Measurements from ENCODE around the gene WASF3. TPM values are rescaled to one million over a fixed set of nuclear protein-coding genes. Genes with fewer than 3 reads are reported as not detected.

The WASF3 gene
- total and polyA plus RNA-seq, 2 donors from 2014 or later = 3.7 to 18.5 TPM

DNA sequence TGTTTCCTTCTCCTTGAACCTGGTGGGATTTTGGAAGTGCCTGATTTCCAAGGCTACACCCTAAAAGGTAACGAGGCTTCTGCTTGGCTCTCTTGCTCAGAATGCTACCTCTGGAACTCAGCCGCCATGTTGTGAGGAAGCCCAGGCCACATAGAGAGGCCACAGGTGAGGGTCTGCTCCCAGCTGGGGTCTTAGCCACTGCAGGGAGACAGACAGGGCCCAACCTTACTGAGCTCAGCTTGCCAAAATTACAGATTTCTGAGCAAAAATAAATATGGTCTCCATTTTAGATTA, 141.7 kb downstream of the WASF3 start:
- DNase-seq = no peak
- no peaks in the 10 kb centered on the region for H3K27me3 ChIP-seq (ENCODE audit: control insufficient read depth, insufficient read depth, low read length)

DNA sequence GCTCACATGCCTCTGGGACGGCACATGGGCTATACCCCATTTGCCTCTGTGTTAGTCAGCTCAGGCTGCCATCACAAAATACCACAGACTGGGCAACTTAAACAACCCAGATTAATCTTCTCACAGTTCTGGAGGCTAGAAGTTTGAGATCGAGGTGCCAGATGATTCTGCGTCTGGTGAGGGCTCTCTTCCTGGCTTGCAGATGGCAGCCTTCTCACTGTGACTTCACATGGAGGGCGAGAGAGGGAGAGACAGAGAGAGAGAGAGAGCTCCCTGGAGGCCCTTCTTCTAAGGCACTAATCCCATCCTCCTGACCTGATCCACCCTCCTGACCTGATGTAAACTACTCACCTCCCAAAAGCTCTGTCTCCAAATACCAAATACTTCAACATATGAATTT, 148.1 kb downstream of the WASF3 start:
- TF ChIP-seq, protein P1, sequence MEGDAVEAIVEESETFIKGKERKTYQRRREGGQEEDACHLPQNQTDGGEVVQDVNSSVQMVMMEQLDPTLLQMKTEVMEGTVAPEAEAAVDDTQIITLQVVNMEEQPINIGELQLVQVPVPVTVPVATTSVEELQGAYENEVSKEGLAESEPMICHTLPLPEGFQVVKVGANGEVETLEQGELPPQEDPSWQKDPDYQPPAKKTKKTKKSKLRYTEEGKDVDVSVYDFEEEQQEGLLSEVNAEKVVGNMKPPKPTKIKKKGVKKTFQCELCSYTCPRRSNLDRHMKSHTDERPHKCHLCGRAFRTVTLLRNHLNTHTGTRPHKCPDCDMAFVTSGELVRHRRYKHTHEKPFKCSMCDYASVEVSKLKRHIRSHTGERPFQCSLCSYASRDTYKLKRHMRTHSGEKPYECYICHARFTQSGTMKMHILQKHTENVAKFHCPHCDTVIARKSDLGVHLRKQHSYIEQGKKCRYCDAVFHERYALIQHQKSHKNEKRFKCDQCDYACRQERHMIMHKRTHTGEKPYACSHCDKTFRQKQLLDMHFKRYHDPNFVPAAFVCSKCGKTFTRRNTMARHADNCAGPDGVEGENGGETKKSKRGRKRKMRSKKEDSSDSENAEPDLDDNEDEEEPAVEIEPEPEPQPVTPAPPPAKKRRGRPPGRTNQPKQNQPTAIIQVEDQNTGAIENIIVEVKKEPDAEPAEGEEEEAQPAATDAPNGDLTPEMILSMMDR (IDR thresholded peaks at IDR 0.05; ENCODE audit: borderline replicate concordance, extremely low read depth, insufficient read depth) = no peak
- Histone ChIP-seq H3K27me3 (ENCODE audit: control insufficient read depth, insufficient read depth, low read length) (no peaks in the 10 kb centered on the region), H3K27ac (ENCODE audit: low read depth in 2 of 2, low read length in 2 of 2) (no peak overlapping the region), H3K9ac (ENCODE audit: low read length in 3 of 3) (no peak overlapping the region), H3K9me3 (ENCODE audit: control insufficient read depth in 2 of 3, insufficient read depth in 1 of 3, low read length in 3 of 3) (no peaks in the 10 kb centered on the region), H3K4me3 (ENCODE audit: low read length in 3 of 3) (no peak overlapping the region), H3K4me1 (ENCODE audit: control insufficient read depth in 2 of 3, insufficient read depth in 2 of 3, low read depth in 1 of 3, low read length in 3 of 3) (no peaks in the 10 kb centered on the region), H3K36me3 (ENCODE audit: control insufficient read depth in 2 of 3, insufficient read depth in 3 of 3, low read length in 3 of 3) (no peaks in the 10 kb centered on the region)
- DNase-seq (no peak), FAIRE-seq (no peak)
- intact Hi-C loops (cut with DNase I) = no loop called here

More for the DNA sequence above, 141.7 kb downstream of the WASF3 start:
- H3K36me3 ChIP-seq (ENCODE audit: control insufficient read depth in 2 of 3, insufficient read depth in 3 of 3, low read length in 3 of 3) = no peaks in the 10 kb centered on the region
- TF ChIP-seq, protein P1 (IDR thresholded peaks at IDR 0.05; ENCODE audit: borderline replicate concordance, extremely low read depth, insufficient read depth) = no peak
- no peaks in the 10 kb centered on the region for H3K9me3 ChIP-seq (ENCODE audit: control insufficient read depth in 2 of 3, insufficient read depth in 1 of 3, low read length in 3 of 3)
- no peak for FAIRE-seq
- intact Hi-C loops (cut with DNase I) = loop anchor here (10.0 kb wide), 1 partner anchor 214 kb away; no protein-coding TSS in a partner anchor
- H3K9ac ChIP-seq (ENCODE audit: low read length in 3 of 3) = no peak overlapping the region
- no peak overlapping the region for H3K27ac ChIP-seq (ENCODE audit: low read depth in 2 of 2, low read length in 2 of 2)
- no peak overlapping the region for H3K4me3 ChIP-seq (ENCODE audit: low read length in 3 of 3)
- H3K4me1 ChIP-seq (ENCODE audit: control insufficient read depth in 2 of 3, insufficient read depth in 2 of 3, low read depth in 1 of 3, low read length in 3 of 3) = peaks cover 0 to 3% (median 2%) of the 10 kb centered on the region in 3 donors

DNA sequence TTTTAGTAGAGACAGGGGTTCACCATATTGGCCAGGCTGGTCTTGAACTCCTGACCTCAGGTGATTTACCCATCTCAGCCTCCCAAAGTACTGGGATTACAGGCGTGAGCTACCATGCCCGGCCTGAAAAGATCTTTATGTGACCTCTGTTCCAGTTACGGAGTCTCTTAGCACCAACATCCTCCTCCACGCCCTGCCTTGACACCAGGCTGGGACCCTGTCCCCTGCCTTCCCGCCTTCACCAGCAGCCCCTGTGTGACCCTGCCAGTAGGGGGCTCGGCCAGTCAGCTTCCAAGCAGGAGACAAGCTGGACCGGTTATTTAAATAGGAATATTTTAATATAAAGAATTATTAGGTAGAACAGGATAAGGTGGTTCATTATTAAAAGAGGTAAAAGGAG, 148.9 kb downstream of the WASF3 start:
- no peak for FAIRE-seq
- H3K36me3 ChIP-seq (ENCODE audit: control insufficient read depth in 2 of 3, insufficient read depth in 3 of 3, low read length in 3 of 3) = no peaks in the 10 kb centered on the region
- H3K4me3 ChIP-seq (ENCODE audit: low read length in 3 of 3) = no peak overlapping the region
- intact Hi-C loops (cut with DNase I) = no loop called here
- no peak for DNase-seq
- no peaks in the 10 kb centered on the region for H3K27me3 ChIP-seq (ENCODE audit: control insufficient read depth, insufficient read depth, low read length)
- TF ChIP-seq, protein P1 (IDR thresholded peaks at IDR 0.05; ENCODE audit: borderline replicate concordance, extremely low read depth, insufficient read depth) = no peak
- H3K4me1 ChIP-seq (ENCODE audit: control insufficient read depth in 2 of 3, insufficient read depth in 2 of 3, low read depth in 1 of 3, low read length in 3 of 3) = no peaks in the 10 kb centered on the region
- no peaks in the 10 kb centered on the region for H3K9me3 ChIP-seq (ENCODE audit: control insufficient read depth in 2 of 3, insufficient read depth in 1 of 3, low read length in 3 of 3)
- H3K27ac ChIP-seq (ENCODE audit: low read depth in 2 of 2, low read length in 2 of 2) = no peak overlapping the region
- H3K9ac ChIP-seq (ENCODE audit: low read length in 3 of 3) = no peak overlapping the region
